H1 (cell line): ENCODE data around the gene C3. TPM values are rescaled to one million over a fixed set of nuclear protein-coding genes. Genes with fewer than 3 reads are reported as not detected.

ENCODE experiments used
- ASH2L ChIP-seq: fragments of 200-600, 300-600 bp; sonication (generic); IDR thresholded peaks from one replicate; pipeline ENCODE4 v1.7.1; 2017; ENCODE audit warnings: low read length
- KDM5A ChIP-seq: fragments of 200-600 bp; IDR thresholded peaks from 2 replicates; pipeline ENCODE4 v1.7.1; 2012; ENCODE audit warnings: mild to moderate bottlenecking, low read length, inconsistent platforms, mixed read lengths
- NRF1 ChIP-seq: IDR thresholded peaks from 2 replicates; pipeline ENCODE4 v1.6.1; 2011; ENCODE audit warnings: mild to moderate bottlenecking, low read depth, low read length, improper control_type of control experiment
- POLR2AphosphoS5 ChIP-seq: IDR thresholded peaks from 2 replicates; pipeline ENCODE4 v1.6.1; 2011; ENCODE audit warnings: low read depth, low read length
- POU5F1 ChIP-seq: IDR thresholded peaks from 2 replicates; pipeline ENCODE4 v1.6.1; 2011; ENCODE audit warnings: low read depth, mild to moderate bottlenecking, low read length, moderate library complexity
- RNF2 ChIP-seq: fragments of 200-900, 300-1000 bp; sonication (generic); IDR thresholded peaks from 2 replicates; pipeline ENCODE4 v1.7.1; 2016; ENCODE audit warnings: borderline replicate concordance, low read depth, mild to moderate bottlenecking, antibody characterized with exemption, low read length; ENCODE audit not compliant: poor library complexity, severe bottlenecking; ENCODE audit errors: missing control alignments
- TBP ChIP-seq: IDR thresholded peaks from 2 replicates; pipeline ENCODE4 v1.6.1; 2011; ENCODE audit warnings: low read depth, low read length, improper control_type of control experiment
- polyA plus RNA-seq, 7 experiments: library from polyadenylated mRNA; depleted of rRNA in 3 of 7; stranded (reverse) in 5 of 7; unstranded in 2 of 7; fragments of >200 nt in 5 of 7; fragments of 200-250 nt in 2 of 7; gene quantifications; 1 replicate in 5 of 7; 2 replicates in 1 of 7; 4 replicates in 1 of 7; pipeline versions ENCODE4 v1.2.1 to v1.2.3, GENCODE V29; 2011 to 2013; ENCODE audit warnings: missing spikeins in 2 of 7, mixed read lengths in 2 of 7
- total RNA-seq: library from RNA; stranded (reverse); fragmentation: NEBNext Ultra II Directional; extraction: Animal tissue kit (Norgen Biotek cat#: 25700); gene quantifications from 2 replicates; pipeline ENCODE4 v1.2.1, GENCODE V29; 2021
- TF ChIP-seq, protein P1 (sequence below): fragments of 300-600 bp; sonication (generic); IDR thresholded peaks from 2 replicates; pipeline ENCODE4 v1.7.1; 2012; ENCODE audit warnings: low read length, moderate library complexity, mild to moderate bottlenecking, inconsistent platforms; ENCODE audit not compliant: insufficient replicate concordance
- TF ChIP-seq, protein P2 (sequence below): IDR thresholded peaks from 2 replicates; pipeline ENCODE4 v1.6.1; 2011; ENCODE audit warnings: low read depth, mild to moderate bottlenecking, low read length; ENCODE audit not compliant: insufficient read depth
- TF ChIP-seq, protein P3 (sequence below): IDR thresholded peaks from 2 replicates; pipeline ENCODE4 v1.6.1; 2012; ENCODE audit warnings: inconsistent platforms

C3 gene
- total and polyA plus RNA-seq, 2 of the 8 experiments (the other 6 are each of a cell fraction or from before 2014, with no cell fraction given): 6.4 to 12.8 TPM

DNA sequence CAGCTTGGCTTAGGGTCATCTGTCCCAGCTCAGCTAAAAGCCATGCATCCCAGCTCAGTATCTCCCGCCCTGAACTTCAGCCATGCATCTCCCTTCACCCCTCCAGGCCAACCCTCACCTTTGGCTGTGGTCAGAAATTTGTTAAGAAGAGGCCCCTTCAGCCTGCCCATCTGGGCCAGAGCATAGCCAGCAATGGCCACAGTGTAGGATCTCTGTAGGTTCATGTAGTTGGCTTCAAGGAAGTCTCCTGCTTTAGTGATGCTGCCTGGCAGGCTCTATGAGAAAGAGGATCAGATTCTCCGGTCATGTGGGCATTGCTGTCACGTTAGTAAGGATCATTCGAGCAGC is 33.8 kb downstream of the C3 start (continued):
- TF ChIP-seq, protein P1, sequence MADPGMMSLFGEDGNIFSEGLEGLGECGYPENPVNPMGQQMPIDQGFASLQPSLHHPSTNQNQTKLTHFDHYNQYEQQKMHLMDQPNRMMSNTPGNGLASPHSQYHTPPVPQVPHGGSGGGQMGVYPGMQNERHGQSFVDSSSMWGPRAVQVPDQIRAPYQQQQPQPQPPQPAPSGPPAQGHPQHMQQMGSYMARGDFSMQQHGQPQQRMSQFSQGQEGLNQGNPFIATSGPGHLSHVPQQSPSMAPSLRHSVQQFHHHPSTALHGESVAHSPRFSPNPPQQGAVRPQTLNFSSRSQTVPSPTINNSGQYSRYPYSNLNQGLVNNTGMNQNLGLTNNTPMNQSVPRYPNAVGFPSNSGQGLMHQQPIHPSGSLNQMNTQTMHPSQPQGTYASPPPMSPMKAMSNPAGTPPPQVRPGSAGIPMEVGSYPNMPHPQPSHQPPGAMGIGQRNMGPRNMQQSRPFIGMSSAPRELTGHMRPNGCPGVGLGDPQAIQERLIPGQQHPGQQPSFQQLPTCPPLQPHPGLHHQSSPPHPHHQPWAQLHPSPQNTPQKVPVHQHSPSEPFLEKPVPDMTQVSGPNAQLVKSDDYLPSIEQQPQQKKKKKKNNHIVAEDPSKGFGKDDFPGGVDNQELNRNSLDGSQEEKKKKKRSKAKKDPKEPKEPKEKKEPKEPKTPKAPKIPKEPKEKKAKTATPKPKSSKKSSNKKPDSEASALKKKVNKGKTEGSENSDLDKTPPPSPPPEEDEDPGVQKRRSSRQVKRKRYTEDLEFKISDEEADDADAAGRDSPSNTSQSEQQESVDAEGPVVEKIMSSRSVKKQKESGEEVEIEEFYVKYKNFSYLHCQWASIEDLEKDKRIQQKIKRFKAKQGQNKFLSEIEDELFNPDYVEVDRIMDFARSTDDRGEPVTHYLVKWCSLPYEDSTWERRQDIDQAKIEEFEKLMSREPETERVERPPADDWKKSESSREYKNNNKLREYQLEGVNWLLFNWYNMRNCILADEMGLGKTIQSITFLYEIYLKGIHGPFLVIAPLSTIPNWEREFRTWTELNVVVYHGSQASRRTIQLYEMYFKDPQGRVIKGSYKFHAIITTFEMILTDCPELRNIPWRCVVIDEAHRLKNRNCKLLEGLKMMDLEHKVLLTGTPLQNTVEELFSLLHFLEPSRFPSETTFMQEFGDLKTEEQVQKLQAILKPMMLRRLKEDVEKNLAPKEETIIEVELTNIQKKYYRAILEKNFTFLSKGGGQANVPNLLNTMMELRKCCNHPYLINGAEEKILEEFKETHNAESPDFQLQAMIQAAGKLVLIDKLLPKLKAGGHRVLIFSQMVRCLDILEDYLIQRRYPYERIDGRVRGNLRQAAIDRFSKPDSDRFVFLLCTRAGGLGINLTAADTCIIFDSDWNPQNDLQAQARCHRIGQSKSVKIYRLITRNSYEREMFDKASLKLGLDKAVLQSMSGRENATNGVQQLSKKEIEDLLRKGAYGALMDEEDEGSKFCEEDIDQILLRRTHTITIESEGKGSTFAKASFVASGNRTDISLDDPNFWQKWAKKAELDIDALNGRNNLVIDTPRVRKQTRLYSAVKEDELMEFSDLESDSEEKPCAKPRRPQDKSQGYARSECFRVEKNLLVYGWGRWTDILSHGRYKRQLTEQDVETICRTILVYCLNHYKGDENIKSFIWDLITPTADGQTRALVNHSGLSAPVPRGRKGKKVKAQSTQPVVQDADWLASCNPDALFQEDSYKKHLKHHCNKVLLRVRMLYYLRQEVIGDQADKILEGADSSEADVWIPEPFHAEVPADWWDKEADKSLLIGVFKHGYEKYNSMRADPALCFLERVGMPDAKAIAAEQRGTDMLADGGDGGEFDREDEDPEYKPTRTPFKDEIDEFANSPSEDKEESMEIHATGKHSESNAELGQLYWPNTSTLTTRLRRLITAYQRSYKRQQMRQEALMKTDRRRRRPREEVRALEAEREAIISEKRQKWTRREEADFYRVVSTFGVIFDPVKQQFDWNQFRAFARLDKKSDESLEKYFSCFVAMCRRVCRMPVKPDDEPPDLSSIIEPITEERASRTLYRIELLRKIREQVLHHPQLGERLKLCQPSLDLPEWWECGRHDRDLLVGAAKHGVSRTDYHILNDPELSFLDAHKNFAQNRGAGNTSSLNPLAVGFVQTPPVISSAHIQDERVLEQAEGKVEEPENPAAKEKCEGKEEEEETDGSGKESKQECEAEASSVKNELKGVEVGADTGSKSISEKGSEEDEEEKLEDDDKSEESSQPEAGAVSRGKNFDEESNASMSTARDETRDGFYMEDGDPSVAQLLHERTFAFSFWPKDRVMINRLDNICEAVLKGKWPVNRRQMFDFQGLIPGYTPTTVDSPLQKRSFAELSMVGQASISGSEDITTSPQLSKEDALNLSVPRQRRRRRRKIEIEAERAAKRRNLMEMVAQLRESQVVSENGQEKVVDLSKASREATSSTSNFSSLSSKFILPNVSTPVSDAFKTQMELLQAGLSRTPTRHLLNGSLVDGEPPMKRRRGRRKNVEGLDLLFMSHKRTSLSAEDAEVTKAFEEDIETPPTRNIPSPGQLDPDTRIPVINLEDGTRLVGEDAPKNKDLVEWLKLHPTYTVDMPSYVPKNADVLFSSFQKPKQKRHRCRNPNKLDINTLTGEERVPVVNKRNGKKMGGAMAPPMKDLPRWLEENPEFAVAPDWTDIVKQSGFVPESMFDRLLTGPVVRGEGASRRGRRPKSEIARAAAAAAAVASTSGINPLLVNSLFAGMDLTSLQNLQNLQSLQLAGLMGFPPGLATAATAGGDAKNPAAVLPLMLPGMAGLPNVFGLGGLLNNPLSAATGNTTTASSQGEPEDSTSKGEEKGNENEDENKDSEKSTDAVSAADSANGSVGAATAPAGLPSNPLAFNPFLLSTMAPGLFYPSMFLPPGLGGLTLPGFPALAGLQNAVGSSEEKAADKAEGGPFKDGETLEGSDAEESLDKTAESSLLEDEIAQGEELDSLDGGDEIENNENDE: no peak
- TF ChIP-seq, protein P2, sequence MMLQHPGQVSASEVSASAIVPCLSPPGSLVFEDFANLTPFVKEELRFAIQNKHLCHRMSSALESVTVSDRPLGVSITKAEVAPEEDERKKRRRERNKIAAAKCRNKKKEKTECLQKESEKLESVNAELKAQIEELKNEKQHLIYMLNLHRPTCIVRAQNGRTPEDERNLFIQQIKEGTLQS: no peak
- TF ChIP-seq ASH2L (no peak), POLR2AphosphoS5 (no peak), POU5F1 (no peak), KDM5A (no peak), RNF2 (no peak), NRF1 (no peak), TBP (no peak)
- TF ChIP-seq, protein P3, sequence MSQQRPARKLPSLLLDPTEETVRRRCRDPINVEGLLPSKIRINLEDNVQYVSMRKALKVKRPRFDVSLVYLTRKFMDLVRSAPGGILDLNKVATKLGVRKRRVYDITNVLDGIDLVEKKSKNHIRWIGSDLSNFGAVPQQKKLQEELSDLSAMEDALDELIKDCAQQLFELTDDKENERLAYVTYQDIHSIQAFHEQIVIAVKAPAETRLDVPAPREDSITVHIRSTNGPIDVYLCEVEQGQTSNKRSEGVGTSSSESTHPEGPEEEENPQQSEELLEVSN: no peak
